HG03575 (cell line): Measurements from ENCODE around the gene TMPRSS6.

Source experiments
- ATAC-seq: cut with Tn5 transposase; IDR thresholded peaks from one replicate; pipeline ENCODE4 v1.9.1; 2021; ENCODE audit not compliant: unreplicated experiment, insufficient number of reproducible peaks, low FRiP score; ENCODE audit errors: extremely low read depth

The TMPRSS6 gene

DNA sequence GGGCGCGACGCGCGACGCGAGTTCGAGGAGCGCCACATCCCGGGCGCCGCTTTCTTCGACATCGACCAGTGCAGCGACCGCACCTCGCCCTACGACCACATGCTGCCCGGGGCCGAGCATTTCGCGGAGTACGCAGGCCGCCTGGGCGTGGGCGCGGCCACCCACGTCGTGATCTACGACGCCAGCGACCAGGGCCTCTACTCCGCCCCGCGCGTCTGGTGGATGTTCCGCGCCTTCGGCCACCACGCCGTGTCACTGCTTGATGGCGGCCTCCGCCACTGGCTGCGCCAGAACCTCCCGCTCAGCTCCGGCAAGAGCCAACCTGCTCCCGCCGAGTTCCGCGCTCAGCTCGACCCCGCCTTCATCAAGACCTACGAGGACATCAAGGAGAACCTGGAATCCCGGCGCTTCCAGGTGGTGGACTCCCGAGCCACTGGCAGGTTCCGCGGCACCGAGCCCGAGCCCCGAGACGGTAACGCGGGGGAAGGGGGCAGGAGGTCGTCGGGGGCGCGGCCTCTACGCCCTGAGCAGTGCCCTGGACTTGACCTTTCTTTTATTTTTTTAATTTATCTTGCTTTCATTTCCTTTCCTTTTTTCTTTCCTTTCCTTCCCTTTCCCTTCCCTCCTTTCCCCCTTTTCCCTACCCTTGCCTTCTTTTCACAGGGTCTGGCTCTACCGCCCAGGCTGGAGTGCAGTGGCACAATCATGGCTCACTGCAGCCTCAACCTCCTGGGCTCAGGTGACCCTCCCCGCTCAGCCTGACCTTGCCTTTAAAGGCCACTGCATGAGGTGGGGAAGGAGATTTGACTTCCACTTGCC lies 85.0 kb downstream of the TMPRSS6 start:
- no peak for ATAC-seq

DNA sequence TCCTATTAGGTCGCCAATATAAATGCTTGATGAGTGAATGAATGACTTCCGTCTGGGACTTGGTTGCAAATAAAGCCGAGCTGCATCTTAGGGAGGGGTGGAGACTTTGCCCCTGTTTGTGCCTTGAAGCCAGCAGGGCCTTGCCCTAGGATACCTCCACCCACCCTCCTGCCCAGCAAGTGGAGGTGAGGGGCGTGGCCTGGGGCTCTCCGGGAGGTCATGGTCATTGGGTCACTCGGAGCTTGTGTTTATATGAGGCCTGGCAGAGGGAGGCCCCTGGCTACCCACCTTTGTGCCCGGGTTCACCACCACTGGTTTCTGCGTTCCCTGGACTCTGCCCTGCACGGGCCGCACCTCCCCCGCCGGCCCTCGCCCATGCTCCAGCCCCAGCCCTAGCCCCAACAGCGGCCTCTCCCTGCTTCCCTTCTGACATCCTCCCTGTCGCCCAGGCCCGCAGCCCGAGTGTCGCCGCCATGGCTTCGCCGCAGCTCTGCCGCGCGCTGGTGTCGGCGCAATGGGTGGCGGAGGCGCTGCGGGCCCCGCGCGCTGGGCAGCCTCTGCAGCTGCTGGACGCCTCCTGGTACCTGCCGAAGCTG lies 85.7 kb downstream of the TMPRSS6 start:
- no peak for ATAC-seq

DNA sequence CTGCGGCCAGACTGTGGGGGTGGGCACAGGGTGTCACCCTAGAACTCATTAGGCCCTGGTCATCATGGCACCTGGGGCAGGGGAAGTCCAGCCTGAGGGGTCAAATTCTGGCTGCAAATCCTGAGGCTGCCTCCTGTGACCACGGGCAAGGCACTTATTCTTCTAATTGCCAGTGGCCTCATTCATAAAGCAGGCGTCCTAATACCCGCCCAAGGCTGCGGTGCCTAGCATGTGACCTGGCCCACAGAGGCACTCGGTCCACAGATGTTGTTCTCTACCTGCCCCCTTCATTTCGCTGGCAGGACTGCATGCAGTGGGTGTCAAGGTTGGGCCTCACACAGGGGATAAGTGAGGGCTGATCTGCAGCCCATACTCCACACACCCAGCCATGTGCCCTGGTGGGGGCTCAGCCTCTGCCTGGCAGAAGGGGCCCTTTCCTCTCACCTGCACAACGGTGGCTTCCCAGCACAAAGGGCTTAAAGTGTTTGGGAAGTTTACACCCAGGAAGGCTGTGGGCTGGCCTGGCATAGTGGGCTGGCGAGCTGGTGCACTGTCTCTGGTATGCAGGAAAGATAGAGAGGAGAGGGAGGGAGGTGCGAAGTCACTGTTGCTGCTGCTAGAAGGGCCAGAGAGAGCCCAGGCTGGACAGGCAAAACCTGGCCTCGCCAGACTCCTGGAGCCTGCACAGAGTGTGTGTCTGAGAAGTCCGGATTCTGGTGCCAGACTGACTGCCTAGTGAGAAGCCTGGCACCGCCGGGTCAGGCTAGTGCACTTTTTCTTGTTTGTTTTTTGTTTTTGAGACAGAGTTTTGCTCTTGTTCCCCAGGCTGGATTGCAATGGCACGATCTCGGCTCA lies 86.8 kb downstream of the TMPRSS6 start:
- no peak for ATAC-seq

DNA sequence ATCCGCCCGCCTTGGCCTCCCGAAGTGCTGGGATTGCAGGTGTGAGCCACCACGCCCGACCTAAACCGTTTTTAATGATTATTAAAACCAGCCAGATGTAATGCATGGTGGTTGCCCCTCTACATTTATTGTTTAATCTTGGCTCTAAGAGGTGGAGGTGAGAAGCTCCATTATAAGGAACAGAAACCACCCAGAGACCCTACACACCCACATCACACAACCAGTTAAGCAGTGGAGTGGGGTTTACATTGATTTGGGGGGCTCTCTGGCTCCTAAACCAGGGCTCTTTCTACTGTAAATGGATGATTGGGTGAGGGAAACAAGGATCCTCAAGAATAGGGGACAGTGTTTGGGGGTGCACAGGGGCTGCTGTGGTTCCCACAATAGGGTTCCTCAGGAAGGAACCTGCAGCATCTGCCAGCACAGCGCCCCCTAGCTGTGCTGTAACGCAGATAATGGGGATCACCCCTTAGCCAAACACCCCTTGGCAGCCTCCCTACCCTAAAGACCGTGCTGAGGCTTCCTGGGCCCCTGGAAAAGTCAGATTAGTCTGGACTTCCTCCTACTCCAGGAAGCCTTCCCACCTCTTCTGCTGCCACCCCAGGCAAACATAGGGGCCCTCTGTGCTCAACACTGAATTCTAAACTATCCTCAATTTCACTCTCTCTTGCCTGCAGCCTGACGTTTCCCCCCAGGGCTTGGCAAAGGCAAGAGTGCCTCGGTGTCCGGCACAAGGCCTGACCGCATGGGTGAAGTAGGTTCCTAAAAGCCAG lies 87.6 kb downstream of the TMPRSS6 start:
- ATAC-seq: no peak

DNA sequence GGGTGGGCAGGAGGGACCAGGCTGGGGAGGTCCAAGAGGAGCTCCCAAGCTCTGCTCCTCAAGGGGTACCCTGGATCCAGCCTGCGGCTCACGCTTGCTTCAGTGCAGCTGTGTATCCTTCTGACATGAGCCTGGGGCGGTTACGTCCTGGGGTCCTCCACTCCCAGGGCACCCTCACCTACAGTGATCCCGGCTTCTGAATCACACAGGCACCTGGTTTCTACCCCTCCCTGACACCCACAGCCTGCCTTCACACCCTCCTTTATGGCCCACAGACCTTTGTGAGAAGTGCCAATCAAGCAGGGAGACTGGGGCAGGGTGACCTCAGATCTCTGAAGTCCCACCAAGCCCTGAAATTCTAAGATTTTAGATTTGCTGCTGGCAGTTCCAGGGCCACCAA lies 88.5 kb downstream of the TMPRSS6 start:
- ATAC-seq: no peak

DNA sequence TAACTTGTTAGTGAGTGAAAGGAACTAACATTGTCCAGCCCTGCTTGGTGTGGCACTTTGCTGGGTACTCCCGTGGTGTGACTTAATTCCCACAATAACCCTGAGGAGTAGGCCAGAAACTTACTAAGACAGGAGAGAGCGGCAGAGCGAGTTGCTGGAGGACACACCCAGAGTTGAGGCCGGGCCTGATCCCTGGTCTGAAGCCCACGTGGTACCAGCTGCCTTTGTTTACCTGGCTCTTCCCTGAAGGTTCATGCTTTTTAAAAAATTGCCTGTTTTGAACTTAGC lies 89.4 kb downstream of the TMPRSS6 start:
- no peak for ATAC-seq

DNA sequence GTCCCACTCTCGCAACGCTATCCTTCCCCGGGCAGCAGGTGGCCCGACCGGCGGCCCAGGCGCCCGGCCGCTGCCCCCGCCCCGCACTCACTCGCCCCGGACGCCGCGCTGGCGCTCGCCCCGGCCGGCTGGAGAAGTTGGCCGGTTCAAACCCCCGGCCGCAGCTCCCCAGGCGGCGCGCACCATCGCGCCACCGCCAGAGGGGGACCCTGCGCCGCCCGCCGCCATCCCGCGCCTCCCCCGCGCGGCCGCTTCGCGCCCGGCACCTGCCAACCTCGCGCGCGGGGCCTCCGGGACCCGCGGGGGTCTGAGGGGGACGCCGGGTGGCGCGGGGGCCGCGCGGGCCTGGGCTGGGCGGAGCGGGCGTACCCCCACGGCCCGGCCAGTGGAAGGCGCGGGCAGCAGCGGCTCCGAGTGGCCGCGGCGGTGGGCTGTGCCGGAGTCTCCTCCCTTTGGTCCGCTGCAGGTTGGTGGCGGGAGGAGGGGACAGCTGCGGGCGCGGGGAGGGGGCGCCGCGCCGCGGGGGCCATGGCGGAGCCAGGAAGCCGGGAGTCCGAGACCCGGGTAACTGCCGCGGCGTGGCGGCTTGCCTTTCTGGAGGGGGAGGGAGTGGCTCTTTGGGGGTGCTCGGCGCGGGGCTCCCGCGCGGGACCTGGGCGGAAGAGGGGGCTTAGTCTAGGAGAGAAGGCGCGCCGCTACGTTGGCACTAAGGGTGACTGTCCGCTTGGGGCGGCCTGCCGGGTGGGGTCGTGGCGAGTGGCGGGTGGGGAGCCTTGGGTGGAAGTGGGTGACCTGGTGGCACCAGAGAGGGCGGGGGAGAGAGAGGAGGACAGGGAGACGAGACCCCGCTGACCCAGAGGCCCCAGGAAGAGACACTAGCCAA lies 90.0 kb downstream of the TMPRSS6 start, which contains the start of the genes MPST and TST:
TSS of gene MPST (plus strand) at position 434 of the 883 bp plus-strand sequence. CDS start at position 529, 95 bp downstream.
TSS of gene TST (minus strand) at position 139 of the 883 bp plus-strand sequence. CDS start 715 bp downstream, outside the sequence.
- no peak for ATAC-seq

DNA sequence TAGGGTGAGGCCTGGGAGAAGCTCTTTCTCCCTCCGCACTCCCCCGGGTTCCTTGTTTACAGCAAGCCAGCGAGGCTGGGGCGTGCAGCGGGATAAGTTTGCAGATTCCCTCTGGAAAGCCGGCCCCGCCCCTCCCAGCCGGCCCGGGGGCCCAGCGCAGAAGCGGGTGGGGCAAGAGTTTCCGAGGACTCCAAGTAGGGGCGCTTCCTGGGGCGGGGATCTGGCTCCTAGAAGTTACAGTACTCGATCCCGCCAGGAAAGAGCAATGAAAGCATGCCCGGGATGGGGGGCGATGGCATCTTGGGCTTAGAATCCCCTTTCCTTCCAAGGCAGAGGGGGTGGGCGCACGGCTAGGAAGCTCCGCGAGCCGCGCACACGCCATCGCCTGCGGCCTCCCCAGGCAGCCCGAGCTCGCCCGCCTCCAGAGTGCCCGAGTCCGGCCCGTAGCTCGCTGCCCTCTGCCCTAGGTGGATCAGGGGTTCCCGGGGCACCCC lies 90.7 kb downstream of the TMPRSS6 start:
- ATAC-seq: no peak

DNA sequence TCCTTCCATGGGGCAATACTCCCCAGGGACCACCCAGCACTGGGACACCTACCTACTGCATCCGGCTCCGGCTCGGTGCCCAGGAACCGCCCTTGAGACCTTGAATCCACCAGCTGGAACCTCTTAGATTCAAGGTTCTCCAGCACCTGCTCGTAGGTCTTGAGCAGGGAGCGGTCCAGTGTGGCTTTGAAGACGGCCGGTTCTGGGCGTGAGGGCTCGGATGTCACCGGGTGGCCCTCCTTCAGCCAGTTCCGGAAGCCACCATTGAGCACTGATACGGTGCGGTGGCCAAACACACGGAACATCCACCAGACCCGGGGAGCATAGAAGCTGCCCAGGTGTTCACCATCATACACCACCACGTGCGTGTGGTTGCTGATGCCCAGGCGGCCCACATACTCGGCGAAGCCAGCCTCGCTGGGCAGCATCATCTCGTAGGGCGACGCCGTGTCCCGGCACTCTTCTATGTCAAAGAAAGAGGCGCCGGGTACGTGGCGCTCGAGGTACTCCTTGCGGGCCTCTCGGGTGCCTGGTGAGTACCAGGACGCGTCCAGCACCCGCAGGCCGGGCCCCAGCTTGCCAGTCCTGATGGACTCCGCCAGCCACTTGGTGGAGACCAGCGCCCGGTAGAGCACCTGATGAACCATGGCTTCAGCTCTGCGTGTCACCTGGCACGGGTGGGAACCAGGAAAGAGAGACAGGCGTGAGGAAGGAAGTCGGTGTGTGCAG lies 91.3 kb downstream of the TMPRSS6 start:
- no peak for ATAC-seq

DNA sequence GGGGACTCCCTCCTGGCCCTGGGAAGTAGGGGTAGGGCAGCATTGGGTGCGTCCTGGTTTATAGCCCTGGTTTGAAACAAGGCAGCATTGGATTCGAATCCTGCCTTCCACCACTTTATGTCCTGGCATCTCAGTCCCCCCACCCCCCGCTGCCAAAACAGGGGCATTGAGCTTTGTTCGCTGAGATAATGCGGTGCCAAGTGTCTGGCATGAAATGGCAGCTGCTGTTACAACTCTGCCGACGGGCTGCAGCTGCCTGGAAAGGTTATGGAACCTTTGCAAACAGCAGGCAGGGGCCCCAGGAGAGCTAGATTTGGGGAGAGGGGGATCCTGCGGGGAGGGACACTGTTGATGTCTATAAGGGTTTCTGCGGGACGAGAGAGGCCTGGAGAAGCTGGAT lies 92.2 kb downstream of the TMPRSS6 start:
- no peak for ATAC-seq

DNA sequence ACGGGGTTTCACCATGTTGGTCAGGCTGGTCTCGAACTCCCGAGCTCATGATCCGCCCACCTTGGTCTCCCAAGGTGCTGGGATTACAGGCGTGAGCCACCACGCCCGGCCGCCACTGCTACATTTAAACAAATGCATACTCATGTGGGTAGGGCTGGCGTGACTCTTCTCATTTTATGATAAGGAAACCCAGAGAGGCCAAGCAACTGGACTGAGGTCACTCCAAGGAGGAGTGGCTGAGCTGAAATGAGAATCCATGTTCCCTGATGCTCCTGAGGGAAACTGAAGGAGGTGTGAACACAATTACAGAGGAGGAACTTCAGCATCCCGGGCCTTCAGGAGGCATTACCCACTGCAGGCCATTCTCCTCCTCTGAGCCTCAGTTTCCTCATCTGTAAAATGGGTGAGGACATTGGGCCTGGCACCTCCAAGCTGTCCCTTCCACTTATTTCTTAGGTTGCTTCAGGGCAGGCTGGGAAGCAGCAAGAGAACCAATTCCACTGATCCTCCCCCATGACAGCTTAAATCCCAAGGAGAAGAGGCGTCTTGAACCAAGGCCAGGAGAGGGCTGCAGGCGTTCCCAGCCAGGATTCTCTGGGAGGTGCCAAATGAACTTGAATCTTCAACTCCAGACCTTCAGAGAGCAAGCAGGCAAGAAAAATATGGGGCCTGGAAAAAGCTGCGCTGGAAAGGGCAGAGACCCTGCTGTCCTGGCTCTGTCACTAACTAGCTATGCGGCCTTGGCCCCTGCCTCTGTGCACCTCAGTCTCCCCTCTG lies 93.2 kb downstream of the TMPRSS6 start:
- ATAC-seq: no peak

DNA sequence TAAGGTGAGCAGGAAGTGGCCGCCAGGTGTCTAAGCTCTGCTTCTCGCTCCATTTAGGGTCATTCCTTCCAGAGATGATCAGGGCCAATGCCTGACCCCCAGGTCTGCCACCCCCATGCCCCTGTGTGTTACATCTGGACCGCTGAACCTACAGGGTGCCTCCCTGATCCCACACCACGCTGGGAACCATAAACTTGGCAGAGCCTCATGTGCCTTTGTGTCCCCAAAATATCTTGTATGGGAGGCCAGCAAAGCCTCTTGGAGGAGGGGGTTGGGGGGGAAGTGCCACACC lies 94.0 kb downstream of the TMPRSS6 start:
- no peak for ATAC-seq
